Endothelial cell of hepatic sinusoid (primary cell): ENCODE results near the gene PGP.
"Not testable (repeated sequence)": the region's sequence is repeated elsewhere in the genome, so short reads cannot be mapped to it uniquely, and the experiment has no call there.

Source experiments
- in situ Hi-C: cut with HindIII; loops from 2 replicates; pipeline ENCODE4 v1.10.0; 2017; ENCODE audit warnings: low sequenced_read_pairs

PGP gene, protein sequence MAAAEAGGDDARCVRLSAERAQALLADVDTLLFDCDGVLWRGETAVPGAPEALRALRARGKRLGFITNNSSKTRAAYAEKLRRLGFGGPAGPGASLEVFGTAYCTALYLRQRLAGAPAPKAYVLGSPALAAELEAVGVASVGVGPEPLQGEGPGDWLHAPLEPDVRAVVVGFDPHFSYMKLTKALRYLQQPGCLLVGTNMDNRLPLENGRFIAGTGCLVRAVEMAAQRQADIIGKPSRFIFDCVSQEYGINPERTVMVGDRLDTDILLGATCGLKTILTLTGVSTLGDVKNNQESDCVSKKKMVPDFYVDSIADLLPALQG

GRCh38 chr16:2214719-2214968 is at the start of gene PGP:
Gene PGP, minus strand, starts transcription at chr16:2214840. Its CDS starts 63 bp downstream, at chr16:2214777.
- in situ Hi-C loops: no loop called here

- in situ Hi-C loops: loop anchor here (25.0 kb wide), 1 partner anchor 424 kb away; the partner anchor contains the start of gene KCTD5
These were observed 48.4 kb upstream of the PGP start for GRCh38 chr16:2263026-2263425.

- in situ Hi-C loops: loop anchor here (25.0 kb wide), 1 partner anchor 427 kb away; the partner anchor contains the start of gene KCTD5
These were observed 45.6 kb upstream of the PGP start for GRCh38 chr16:2260250-2260649.

- in situ Hi-C loops: loop anchor here (25.0 kb wide), 1 partner anchor 429 kb away; the partner anchor contains the start of gene KCTD5
These were observed 43.9 kb upstream of the PGP start for GRCh38 chr16:2258530-2258929.

DNA sequence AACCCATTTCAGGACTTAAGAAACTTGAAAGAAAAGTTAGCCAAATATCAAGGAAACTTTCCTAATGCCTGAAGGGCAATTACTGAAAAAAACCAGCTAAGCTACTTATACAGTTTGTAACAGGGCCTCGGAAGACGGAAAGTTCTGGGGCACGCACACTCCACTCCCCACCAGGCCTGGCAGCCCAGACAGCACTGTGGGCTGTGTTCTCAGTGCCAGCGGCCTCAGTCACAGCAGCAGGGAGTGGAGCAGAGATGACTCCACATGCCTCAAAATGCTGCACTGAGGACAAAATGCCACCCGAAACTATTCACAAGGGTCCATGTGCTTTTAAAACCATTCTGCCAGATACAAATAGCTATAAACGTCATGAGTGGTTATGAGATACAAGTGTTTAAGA is 43.1 kb upstream of the PGP start:
- in situ Hi-C loops: loop anchor here (25.0 kb wide), 1 partner anchor 430 kb away; the partner anchor contains the start of gene KCTD5

- in situ Hi-C loops: loop anchor here (25.0 kb wide), 1 partner anchor 431 kb away; the partner anchor contains the start of gene KCTD5
These were observed 42.0 kb upstream of the PGP start for GRCh38 chr16:2256531-2257140.

DNA sequence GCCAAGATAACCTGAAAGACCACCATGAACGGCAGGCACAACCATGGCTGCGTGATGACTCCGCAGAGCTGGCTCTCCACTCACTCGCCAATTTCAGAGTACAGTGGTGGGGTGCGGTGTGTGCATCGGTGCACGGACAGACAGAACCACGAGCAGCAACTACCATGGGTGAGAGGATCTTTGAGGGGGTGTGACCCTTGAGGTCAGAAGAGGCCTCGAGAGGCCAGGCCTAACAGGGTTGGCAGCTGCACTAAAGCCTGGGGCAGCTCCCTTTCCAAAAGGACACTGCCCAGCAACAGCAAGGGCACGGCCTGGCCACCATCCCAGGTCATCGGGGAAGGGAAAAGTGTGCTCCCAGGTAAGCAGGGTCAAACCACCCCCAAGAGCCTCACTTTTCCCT is 38.7 kb upstream of the PGP start:
- in situ Hi-C loops: loop anchor here (25.0 kb wide), 1 partner anchor 434 kb away; the partner anchor contains the start of gene KCTD5

DNA sequence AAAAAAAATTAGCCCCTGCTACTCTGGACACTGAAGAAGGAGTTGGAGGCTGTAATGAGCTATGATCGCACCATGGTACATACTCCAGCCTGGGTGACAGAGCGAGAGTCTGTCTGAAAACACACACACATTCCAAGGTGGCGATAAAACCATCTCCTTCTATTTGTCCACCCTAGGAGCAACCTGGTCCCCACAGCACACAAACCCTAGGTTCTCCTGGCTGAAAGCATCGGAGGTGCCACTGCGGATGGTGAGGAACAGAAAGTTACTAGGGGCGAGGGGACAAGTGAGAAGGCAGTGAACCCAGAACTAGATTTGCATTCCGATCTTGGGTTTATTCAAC is 38.1 kb upstream of the PGP start:
- in situ Hi-C loops: loop anchor here (25.0 kb wide), 1 partner anchor 435 kb away; the partner anchor contains the start of gene KCTD5

DNA sequence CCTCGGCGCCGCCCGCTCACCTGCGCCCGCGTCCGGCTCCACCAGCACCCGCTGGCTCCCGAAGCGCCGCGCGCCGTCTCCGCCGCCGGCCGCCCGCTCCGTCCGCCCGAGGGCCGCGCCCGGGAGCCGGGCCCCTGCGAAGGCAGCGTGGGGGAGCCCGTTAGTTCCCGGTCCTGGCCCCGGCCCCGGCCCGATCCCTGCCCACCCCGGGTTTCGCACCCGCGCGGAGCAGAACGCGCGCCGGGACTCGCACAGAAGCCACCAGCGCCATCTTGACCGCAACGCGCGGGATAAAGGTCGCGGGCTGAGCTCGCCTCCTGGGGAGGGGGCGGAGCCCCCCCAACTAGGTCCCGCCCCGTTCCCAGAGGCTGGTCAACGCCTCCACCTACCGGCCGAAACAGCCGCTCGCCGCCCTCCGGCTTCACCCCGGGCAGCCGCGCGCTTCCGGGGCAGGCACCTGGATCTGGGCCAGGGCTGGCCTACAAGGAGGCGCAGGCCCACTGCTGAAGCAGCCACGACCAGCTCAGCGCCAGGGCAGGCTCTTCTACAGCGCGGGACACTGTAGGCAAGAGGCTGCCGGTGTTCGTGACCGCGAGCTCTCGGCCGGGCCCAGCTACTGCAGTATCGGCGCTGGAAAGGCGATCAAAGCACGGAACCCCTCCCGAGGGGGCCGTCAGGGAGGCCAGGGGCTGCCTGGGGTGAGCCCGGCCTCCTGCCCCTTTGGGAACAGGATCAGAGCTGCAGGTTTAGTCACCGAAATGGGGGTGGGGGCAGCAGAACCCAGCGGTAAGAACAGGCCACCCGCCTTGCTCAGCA is 36.9 kb upstream of the PGP start, which contains the start of gene ECI1:
TSS of gene ECI1 (minus strand) at position 292 of the 816 bp plus-strand sequence. CDS start at position 271, 21 bp downstream.
- in situ Hi-C loops: loop anchor here (25.0 kb wide), 1 partner anchor 436 kb away; the partner anchor contains the start of gene KCTD5

DNA sequence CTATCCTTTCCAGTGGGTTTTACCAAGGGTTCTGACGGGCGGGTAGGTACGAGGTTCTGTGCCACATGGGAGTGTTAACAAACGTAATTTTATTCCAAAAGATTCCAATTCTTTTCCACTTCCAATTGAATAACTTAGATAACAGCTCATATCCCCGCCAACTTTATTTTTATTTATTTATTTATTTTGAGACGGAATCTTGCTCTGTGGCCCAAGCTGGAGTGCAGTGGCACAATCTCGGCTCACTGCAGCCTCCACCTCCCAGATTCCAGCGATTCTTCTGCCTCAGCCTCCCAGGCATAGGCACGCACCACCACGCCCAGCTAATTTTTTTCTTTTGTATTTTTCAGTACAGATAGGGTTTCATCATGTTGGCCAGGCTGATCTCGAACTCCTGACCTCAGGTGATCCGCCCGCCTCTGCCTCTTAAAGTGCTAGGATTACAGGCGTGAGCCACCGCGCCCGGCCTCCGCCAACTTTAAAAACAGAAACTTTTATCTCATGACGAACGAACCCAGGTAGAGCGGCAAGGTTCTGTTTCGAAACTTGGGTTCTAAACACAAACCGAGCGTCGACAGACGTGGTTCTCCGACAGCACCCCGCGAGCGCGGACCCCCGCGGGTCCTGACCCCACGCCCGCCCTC is 36.1 kb upstream of the PGP start:
- in situ Hi-C loops: loop anchor here (25.0 kb wide), 1 partner anchor 437 kb away; the partner anchor contains the start of gene KCTD5

GRCh38 chr16:2246301-2246885 is 31.8 kb upstream of the PGP start:
- in situ Hi-C loops: no loop called here

DNA sequence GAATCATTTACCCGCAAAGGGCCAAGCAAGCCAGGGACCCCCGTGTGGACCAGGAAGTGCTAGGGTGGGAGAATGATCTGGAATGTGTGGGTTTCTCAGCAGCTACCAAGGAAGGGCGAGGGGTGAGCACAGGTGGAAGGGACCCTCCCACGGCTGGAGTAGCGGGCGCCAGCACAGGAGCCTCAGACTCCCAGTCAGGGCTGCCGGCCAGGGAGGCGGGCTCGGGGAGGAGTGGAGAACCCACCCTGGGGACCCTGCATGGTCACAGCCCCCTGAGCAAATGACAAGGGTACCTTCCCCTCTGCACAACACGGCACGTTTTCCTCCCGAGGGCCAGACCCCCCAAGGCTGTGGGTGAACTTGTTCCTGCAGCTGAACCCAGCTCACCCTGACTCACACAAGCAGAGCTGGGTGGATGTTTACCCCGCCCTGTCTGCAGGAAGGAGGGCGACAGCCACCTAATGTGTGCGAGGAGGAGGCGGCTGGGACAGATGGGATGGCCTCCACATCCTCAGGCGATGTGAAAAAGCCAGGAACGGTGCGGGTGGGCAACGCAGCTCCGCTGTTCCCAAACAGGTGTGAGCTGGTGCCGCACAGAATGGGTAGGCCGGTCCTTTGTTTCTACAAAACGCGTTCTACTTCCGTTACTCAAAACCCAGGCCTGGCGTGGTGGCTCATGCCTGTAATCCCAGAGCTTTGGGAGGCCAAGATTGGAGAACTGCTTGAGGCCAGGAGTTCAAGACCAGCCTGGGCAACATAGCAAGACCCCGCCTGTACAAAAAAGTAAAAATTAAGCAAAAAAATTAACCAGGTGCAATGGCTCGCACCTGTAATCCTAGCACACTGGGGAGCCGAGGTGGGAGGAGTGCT is 30.5 kb upstream of the PGP start:
- in situ Hi-C loops: no loop called here

DNA sequence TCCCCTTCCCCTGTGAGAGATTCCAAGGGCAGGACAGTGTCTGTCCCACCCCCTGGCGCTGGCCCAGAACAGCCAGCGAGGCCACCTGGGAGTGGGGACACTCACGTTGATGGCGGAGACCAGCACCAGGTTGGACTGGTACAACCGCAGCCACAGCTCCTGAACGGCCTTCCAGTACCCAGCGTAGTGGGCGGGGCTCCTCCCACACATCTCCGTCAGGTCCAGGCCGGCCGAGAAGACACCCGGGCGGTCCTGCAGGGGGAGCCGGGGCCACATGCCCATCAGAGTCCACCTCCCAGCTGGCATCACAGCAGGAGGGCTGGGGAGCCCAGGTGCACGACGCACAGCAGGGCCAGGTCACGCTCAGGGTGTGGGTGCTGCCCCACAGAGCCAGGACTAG is 29.7 kb upstream of the PGP start:
- in situ Hi-C loops: no loop called here

- in situ Hi-C loops: no loop called here
These were observed 29.1 kb upstream of the PGP start for GRCh38 chr16:2243781-2244180.

DNA sequence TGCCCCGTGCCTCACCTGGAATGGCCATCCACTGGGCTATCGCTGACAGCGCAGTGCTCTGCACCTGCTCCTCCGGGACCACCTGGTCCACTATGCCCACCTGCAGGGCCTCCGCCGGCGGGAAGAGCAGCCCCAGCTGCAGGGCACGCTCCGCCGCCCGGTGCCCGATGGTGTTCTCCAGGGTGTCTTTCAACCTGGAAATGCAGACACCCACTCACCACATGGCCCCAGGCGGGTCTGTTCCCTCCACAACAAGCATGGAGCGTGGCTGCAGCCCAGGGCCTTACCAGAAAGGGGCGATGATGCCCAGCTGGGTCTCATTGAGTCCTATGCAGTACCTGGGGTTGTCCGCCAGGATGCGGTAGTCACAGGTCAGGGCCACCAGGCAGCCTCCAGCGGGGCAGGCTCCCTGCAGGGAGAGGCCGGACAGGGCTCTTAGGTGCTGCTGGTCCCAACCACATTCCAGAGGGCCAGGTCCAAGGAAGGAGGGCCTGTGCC is 28.4 kb upstream of the PGP start:
- in situ Hi-C loops: no loop called here

DNA sequence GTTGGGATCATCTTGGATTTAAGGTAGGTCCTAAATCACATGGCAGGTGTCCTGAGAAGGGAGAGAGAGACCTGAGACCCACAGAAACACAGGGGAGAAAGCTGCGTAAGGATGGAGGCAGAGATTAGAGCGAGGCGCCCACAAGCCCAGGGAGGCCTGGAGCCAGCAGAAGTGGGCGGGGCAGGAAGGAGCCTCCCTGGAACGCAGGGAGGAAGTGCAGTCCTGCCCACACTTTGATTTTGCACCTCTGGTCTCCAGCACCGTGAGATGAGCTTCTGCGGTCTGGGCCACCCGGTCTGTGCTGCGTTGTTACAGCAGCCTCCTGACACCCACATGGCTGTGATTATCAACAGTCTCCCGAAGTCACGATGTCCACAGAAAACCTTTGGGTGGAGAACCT is 28.0 kb upstream of the PGP start:
- in situ Hi-C loops: no loop called here

DNA sequence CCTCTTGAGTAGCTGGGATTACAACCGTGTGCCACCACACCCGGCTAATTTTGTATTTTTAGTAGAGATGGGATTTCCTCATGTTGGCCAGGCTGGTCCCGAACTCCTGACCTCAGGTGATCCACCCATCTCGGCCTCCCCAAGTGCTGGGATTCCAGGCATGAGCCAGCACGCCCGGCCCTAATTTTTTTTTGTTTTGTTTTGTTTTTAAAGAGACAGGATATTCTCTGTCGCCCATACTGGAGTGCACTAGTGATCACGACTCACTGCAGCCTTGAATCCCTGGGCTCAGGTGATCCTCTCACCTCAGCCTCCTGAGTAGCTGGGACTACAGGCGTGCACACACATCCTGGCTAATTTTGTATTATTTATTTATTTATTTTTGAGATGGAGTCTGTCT is 25.7 kb upstream of the PGP start:
- in situ Hi-C loops: not testable (repeated sequence)

GRCh38 chr16:2238838-2239675 is 24.4 kb upstream of the PGP start:
- in situ Hi-C loops: no loop called here
